Gastroesophageal sphincter (tissue), 4 donors: Measurements from ENCODE around the gene NLRC3. TPM values are rescaled to one million over a fixed set of nuclear protein-coding genes. Genes with fewer than 3 reads are reported as not detected.

Source experiments
- ATAC-seq: fragments of 150-250 bp; one replicate; pipeline ENCODE4 v1.9.1; 2016; ENCODE audit warnings: mild to moderate bottlenecking, moderate library complexity
- H3K27ac ChIP-seq, 4 donors: fragments of 200-600 bp; sonication (generic) in 3 of 4; 1 replicate in 3 of 4; 2 replicates in 1 of 4; pipeline ENCODE4 v1.5.1; 2016 to 2019
- H3K27me3 ChIP-seq: fragments of 200-600 bp; sonication (generic); one replicate; pipeline ENCODE4 v1.5.1; 2019
- H3K36me3 ChIP-seq, 2 donors: fragments of 200-600 bp; sonication (generic); one replicate each; pipeline ENCODE4 v1.5.1; 2019; ENCODE audit warnings: control low read depth in 1 of 2
- H3K4me1 ChIP-seq, 3 donors: fragments of 200-600 bp; sonication (generic); 1 replicate in 2 of 3; 2 replicates in 1 of 3; pipeline ENCODE4 v1.5.1; 2016 to 2019; ENCODE audit warnings: control low read depth in 2 of 3
- H3K4me3 ChIP-seq, 2 donors: fragments of 200-600 bp; sonication (generic); one replicate each; pipeline ENCODE4 v1.5.1; 2019; ENCODE audit warnings: mild to moderate bottlenecking in 1 of 2, moderate library complexity in 1 of 2
- H3K9me3 ChIP-seq, 3 donors: fragments of 200-600 bp; sonication (generic); one replicate each; pipeline ENCODE4 v1.5.1; 2017 to 2019; ENCODE audit warnings: control low read depth in 2 of 3
- EP300 ChIP-seq: sonication (generic); formaldehyde crosslinking; IDR thresholded peaks from one replicate; pipeline ENCODE4 v1.6.1; 2017; ENCODE audit warnings: antibody characterized with exemption, mild to moderate bottlenecking
- POLR2A ChIP-seq, 2 donors: fragments of 450-650 bp; IDR thresholded peaks; one replicate each; pipeline ENCODE4 v1.6.1; 2017; ENCODE audit warnings: antibody characterized with exemption in 2 of 2, mild to moderate bottlenecking in 2 of 2, moderate library complexity in 1 of 2
- POLR2AphosphoS5 ChIP-seq: sonication (generic); formaldehyde crosslinking; IDR thresholded peaks from one replicate; pipeline ENCODE4 v1.6.1; 2017; ENCODE audit warnings: antibody characterized with exemption
- WGBS, 2 donors: methylation state at CpG; one replicate each; pipeline ENCODE4 v1.1.5; 2018; ENCODE audit warnings: low coverage in 1 of 2; 5-methylcytosine and 5-hydroxymethylcytosine counted together
- total RNA-seq, 4 donors: library from RNA; depleted of rRNA; stranded (reverse); fragments of >200 nt; gene quantifications; one replicate each; pipeline ENCODE4 v1.1.0, GENCODE V29; 2016
- TF ChIP-seq, protein P1 (sequence below), 4 experiments: fragments of 200-600 bp in 2 of 4; fragments of 450-650 bp in 2 of 4; sonication (generic) in 1 of 4; IDR thresholded peaks; one replicate each; pipeline ENCODE4 v1.5.1; 2017 to 2019; ENCODE audit warnings: antibody characterized with exemption in 4 of 4, mild to moderate bottlenecking in 2 of 4, moderate library complexity in 2 of 4

The NLRC3 gene
- total RNA-seq, 4 donors from 2014 or later, result 1.1 to 5.8 (median 1.4) TPM

DNA sequence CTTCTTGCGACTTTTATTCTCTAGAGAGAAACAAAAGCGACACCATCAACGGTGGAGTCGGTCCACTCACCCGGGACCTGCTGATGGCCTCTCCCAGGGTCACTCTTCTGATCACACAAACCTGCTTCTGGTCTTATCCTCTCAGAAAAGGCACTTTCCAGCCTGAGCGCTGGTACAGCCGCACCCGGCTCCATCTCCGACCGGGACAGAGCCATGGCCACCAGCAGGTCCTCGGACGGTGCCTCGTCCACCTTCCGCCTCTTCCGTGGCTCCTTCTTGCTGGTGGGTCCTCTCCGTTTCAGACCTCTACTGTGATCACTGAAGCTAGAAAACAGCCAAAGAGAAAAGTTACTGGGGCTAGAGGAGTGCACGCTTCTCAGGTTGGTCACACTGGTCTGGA lies 20.5 kb upstream of the NLRC3 start:
- peaks cover 0 to 81% of the 10 kb centered on the region in 2 donors for H3K36me3 ChIP-seq

DNA sequence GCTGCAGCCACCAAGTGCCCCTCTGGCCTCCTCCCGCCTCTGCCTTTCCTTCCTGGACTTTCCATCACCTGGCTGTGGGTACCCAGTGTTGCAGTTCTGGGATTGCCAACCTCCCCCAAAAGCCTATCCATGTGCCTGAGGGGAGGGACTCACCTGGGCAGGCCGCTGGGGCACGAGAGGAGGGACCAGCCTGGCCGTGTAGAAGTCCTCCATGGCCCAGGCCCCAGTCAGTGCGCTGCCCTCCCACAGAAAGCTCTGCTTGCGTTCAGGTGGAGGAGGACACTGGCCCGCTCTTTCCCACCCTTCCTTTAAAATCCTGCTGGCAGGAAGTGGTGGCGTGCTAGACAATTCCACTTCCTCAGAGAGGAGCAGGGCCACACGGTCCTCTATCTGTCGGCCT lies 20.0 kb upstream of the NLRC3 start:
- H3K27ac ChIP-seq, result no peak overlapping the region
- H3K9me3 ChIP-seq, result no peaks in the 10 kb centered on the region
- H3K36me3 ChIP-seq, result peaks cover 0 to 81% of the 10 kb centered on the region in 2 donors
- no peaks in the 10 kb centered on the region for H3K27me3 ChIP-seq
- no peaks in the 10 kb centered on the region for H3K4me1 ChIP-seq
- WGBS, 2 donors, result no CpG with 5 or more reads among the region's 10 CpGs
- H3K4me3 ChIP-seq, result no peak overlapping the region
- no peak for ATAC-seq
- TF ChIP-seq EP300, result no peak
- no peak for TF ChIP-seq POLR2AphosphoS5
- no peak for TF ChIP-seq POLR2A (IDR thresholded peaks at IDR 0.05)
- TF ChIP-seq, protein P1, sequence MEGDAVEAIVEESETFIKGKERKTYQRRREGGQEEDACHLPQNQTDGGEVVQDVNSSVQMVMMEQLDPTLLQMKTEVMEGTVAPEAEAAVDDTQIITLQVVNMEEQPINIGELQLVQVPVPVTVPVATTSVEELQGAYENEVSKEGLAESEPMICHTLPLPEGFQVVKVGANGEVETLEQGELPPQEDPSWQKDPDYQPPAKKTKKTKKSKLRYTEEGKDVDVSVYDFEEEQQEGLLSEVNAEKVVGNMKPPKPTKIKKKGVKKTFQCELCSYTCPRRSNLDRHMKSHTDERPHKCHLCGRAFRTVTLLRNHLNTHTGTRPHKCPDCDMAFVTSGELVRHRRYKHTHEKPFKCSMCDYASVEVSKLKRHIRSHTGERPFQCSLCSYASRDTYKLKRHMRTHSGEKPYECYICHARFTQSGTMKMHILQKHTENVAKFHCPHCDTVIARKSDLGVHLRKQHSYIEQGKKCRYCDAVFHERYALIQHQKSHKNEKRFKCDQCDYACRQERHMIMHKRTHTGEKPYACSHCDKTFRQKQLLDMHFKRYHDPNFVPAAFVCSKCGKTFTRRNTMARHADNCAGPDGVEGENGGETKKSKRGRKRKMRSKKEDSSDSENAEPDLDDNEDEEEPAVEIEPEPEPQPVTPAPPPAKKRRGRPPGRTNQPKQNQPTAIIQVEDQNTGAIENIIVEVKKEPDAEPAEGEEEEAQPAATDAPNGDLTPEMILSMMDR (IDR thresholded peaks at IDR 0.05), result no peak

More for the DNA sequence above, 20.5 kb upstream of the NLRC3 start:
- no peak for ATAC-seq
- Histone ChIP-seq H3K27me3 (no peaks in the 10 kb centered on the region), H3K4me1 (no peaks in the 10 kb centered on the region), H3K4me3 (no peak overlapping the region), H3K9me3 (no peaks in the 10 kb centered on the region), H3K27ac (no peak overlapping the region)
- TF ChIP-seq, protein P1 (IDR thresholded peaks at IDR 0.05), result no peak
- TF ChIP-seq POLR2A (IDR thresholded peaks at IDR 0.05) (no peak), EP300 (no peak), POLR2AphosphoS5 (no peak)
- 91% methylated on average over 9 of the region's 17 CpGs; no CpG with 5 or more reads in 1 of the 2 donors for WGBS, 2 donors

DNA sequence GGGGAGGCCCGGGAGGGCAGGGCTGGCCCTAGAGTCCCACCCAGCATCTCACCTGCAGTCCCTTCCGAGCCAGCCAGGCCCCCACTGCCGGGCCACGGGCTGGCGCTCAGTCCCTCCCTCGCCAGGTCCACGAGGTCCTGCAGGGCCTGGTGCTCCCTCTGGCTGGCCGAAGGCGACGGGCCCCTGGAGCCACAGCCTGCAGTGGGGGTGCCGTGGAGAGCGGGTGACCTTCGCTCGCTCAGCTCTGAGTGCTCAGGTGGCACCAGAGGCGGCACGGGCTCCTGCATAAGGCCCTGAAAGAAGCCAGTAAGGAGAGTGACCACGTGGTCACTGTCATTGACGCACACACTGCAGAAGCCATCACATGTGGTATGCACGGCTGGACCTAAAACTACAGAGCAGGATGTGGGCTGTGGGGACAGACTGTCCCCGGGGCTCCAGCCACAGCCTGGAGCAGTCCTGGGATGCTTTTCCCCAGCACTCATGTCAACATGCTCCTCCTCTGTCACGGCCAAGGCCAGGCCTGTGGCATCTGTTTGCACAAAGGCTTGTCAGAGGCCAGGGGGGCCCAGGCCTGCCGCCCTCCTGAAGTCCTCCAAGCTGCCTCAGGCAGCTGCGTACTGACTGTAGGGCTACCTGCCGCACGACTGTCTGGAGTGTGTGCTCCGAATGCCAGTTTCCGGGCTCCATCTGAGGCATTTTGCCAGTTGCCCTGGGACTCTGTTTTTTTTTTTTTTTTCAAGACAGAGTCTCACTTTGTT lies 19.1 kb upstream of the NLRC3 start:
- H3K27me3 ChIP-seq, result no peaks in the 10 kb centered on the region
- H3K9me3 ChIP-seq, result no peaks in the 10 kb centered on the region
- H3K4me1 ChIP-seq, result no peaks in the 10 kb centered on the region
- WGBS, 2 donors, result 80 to 98% methylated on average over 1 to 8 of the region's 27 CpGs
- no peak for ATAC-seq
- no peak overlapping the region for H3K27ac ChIP-seq
- TF ChIP-seq EP300, result no peak
- TF ChIP-seq, protein P1 (IDR thresholded peaks at IDR 0.05), result no peak
- TF ChIP-seq POLR2A (IDR thresholded peaks at IDR 0.05), result no peak
- no peak for TF ChIP-seq POLR2AphosphoS5
- peaks cover 0 to 81% of the 10 kb centered on the region in 2 donors for H3K36me3 ChIP-seq
- H3K4me3 ChIP-seq, result no peak overlapping the region

DNA sequence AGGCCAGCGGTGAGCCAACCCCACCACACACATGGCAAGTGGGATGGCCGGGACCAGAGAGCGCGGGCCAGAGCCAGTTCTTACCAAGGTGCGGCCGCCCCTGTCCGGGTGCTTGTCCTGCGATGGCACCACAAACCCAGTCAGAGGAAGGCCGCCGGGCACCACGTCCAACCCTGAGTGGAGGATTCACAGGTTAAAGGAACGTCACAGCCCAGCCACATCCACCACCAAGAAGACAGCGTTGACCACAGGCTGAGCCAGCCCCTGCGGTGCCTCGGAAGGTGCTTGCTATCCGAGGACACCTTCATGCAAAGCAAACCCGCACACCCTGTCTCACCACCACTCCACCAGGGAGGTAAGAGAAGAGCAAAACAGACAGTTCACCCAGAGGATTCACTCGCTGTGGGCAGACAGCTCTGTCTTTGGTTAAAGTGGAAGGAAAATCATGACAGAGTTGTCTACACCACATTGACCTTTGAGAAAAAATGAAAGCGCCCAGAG lies 18.4 kb upstream of the NLRC3 start:
- H3K27me3 ChIP-seq, result no peaks in the 10 kb centered on the region
- no peak for ATAC-seq
- no peaks in the 10 kb centered on the region for H3K9me3 ChIP-seq
- H3K4me1 ChIP-seq, result no peaks in the 10 kb centered on the region
- WGBS, 2 donors, result no CpG with 5 or more reads among the region's 19 CpGs
- no peak overlapping the region for H3K27ac ChIP-seq
- peaks cover 0 to 81% of the 10 kb centered on the region in 2 donors for H3K36me3 ChIP-seq
- TF ChIP-seq POLR2A (IDR thresholded peaks at IDR 0.05) (no peak), POLR2AphosphoS5 (no peak), EP300 (no peak)
- TF ChIP-seq, protein P1 (IDR thresholded peaks at IDR 0.05), result no peak
- H3K4me3 ChIP-seq, result no peak overlapping the region

DNA sequence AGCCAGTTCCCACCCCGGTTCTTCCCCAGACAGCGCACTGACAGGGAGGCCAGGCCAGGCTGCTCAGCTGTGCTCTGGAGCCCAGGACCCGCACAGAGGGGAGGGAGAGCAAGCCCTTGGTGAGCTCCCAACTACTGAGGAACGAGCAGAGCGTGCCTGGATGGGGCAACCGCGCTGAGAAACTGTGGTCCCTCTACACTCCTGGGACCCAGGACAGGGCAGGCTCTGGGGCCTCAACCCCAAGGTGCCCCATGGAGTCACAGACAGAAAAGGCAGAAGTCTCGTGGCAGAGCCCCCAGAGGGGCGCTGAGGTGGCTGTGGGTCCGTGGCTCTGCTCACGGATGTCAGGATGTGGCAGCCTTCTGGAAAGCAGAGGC lies 17.9 kb upstream of the NLRC3 start:
- Histone ChIP-seq H3K4me1 (no peaks in the 10 kb centered on the region), H3K36me3 (peaks cover 0 to 83% of the 10 kb centered on the region in 2 donors), H3K27ac (no peak overlapping the region), H3K9me3 (no peaks in the 10 kb centered on the region), H3K27me3 (no peaks in the 10 kb centered on the region), H3K4me3 (no peak overlapping the region)
- ATAC-seq, result no peak
- TF ChIP-seq POLR2A (IDR thresholded peaks at IDR 0.05), result no peak
- TF ChIP-seq, protein P1 (IDR thresholded peaks at IDR 0.05), result no peak
- TF ChIP-seq EP300, result no peak
- no peak for TF ChIP-seq POLR2AphosphoS5
- WGBS, 2 donors, result 100% methylated on average over 2 of the region's 11 CpGs; no CpG with 5 or more reads in 1 of the 2 donors
